Chondrocyte (in vitro differentiated cells): Measurements from ENCODE around the gene FAM53C. TPM values are rescaled to one million over a fixed set of nuclear protein-coding genes. Genes with fewer than 3 reads are reported as not detected.

Experiments
- DNase-seq: peaks from one replicate; pipeline ENCODE4 v3.0.0; 2021; ENCODE audit warnings: mixed read lengths, low spot score
- H3K27ac Mint-ChIP-seq: one replicate; pipeline ENCODE4 v1.8.0; 2021; ENCODE audit warnings: mild to moderate bottlenecking, moderate library complexity, mixed read lengths; ENCODE audit not compliant: unreplicated experiment
- H3K27me3 Mint-ChIP-seq: 2 replicates; pipeline ENCODE4 v1.8.0; 2021; ENCODE audit warnings: low read depth, mixed read lengths
- H3K36me3 Mint-ChIP-seq: 2 replicates; pipeline ENCODE4 v1.8.0; 2021; ENCODE audit warnings: low read depth, mixed read lengths
- H3K4me1 Mint-ChIP-seq: 2 replicates; pipeline ENCODE4 v1.8.0; 2021; ENCODE audit warnings: low read depth, mild to moderate bottlenecking, mixed read lengths
- H3K4me3 Mint-ChIP-seq: one replicate; pipeline ENCODE4 v1.8.0; 2021; ENCODE audit warnings: mild to moderate bottlenecking, moderate library complexity, mixed read lengths; ENCODE audit not compliant: unreplicated experiment
- H3K9me3 Mint-ChIP-seq: 2 replicates; pipeline ENCODE4 v1.8.0; 2021; ENCODE audit warnings: low read depth, mixed read lengths
- CTCF ChIP-seq: fragments of 200-600 bp; sonication (generic); IDR thresholded peaks from 2 replicates; pipeline ENCODE4 v1.5.0; 2021; ENCODE audit warnings: antibody characterized with exemption, mild to moderate bottlenecking, moderate library complexity
- total RNA-seq: library from RNA; stranded (reverse); gene quantifications from 3 replicates; pipeline ENCODE4 v1.2.1, GENCODE V29; 2021

FAM53C gene
- total RNA-seq, 1 donor from 2014 or later, result 34.3 TPM

GRCh38 chr5:138351517-138351916 is 13.5 kb downstream of the FAM53C start:
- DNase-seq, result no peak
- Mint-ChIP-seq H3K4me1 (peaks cover 57% of the 10 kb centered on the region), H3K4me3 (peak overlapping the region; percentile 56), H3K36me3 (peaks cover 13% of the 10 kb centered on the region), H3K27ac (peak overlapping the region; percentile 78), H3K27me3 (no peaks in the 10 kb centered on the region), H3K9me3 (peaks cover 4% of the 10 kb centered on the region)
- no peak for TF ChIP-seq CTCF

GRCh38 chr5:138352071-138352721 is 14.1 kb downstream of the FAM53C start, which contains the start of gene KDM3B:
Gene KDM3B (plus strand): TSS chr5:138352685. CDS start chr5:138352796, 111 bp downstream.
- peak within 1 kb of the TSS; percentile 94 for H3K4me3 Mint-ChIP-seq
- peaks cover 8% of the 10 kb centered on the region for H3K36me3 Mint-ChIP-seq
- peak within 1 kb of the TSS; percentile 98 for H3K27ac Mint-ChIP-seq
- H3K4me1 Mint-ChIP-seq, result peaks cover 57% of the 10 kb centered on the region
- no peak for DNase-seq
- no peaks in the 10 kb centered on the region for H3K27me3 Mint-ChIP-seq
- TF ChIP-seq CTCF, result peak; percentile 86
- H3K9me3 Mint-ChIP-seq, result peaks cover 4% of the 10 kb centered on the region

DNA sequence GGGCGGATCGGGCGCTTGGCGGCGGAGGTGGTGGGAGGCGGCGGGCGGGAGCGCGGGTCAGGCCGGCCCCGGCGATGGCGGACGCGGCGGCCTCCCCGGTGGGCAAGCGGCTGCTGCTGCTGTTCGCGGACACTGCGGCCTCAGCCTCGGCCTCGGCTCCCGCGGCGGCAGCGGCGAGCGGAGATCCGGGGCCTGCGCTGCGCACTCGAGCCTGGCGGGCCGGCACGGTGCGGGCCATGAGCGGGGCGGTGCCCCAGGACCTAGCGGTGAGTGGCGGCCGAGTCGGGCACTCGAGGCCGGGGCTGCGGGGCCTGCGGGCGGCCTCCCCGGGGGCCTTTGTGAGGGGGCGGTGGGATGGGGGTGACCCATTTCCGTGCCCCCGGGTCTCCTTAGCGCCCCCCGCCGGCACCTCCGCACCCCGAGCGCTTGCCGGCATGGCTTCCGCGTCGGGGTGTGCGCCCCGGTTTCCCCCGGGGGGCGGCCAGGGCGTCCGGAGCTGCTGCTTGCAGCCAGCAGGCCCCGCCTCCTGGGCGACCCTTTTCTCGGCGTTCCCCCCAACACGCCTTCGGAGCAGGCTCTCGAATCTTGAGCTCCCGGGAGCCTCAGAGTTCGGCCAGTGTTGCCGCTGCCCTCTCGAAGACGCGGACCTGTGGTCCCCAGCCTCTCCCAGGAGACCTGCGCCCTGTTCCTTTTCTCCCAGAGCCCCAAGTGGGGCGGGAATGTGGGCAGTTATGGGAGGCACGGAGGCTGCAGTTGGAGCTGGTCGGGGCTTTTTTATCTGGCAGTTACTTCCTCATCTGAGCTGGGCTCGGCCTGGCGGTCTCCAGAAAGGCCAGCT is 14.9 kb downstream of the FAM53C start:
- peak; percentile 71 for TF ChIP-seq CTCF
- Mint-ChIP-seq H3K4me1 (peaks cover 57% of the 10 kb centered on the region), H3K36me3 (peaks cover 2% of the 10 kb centered on the region), H3K9me3 (peaks cover 4% of the 10 kb centered on the region), H3K27ac (peak overlapping the region; percentile 98), H3K4me3 (peak overlapping the region; percentile 94), H3K27me3 (no peaks in the 10 kb centered on the region)
- no peak for DNase-seq

GRCh38 chr5:138353560-138354080 is 15.6 kb downstream of the FAM53C start:
- peaks cover 57% of the 10 kb centered on the region for H3K4me1 Mint-ChIP-seq

More at GRCh38 chr5:138353560-138354080, 15.6 kb downstream of the FAM53C start:
- Mint-ChIP-seq H3K27ac (peak overlapping the region; percentile 98), H3K4me3 (peak overlapping the region; percentile 94), H3K36me3 (peaks cover 2% of the 10 kb centered on the region), H3K27me3 (no peaks in the 10 kb centered on the region), H3K9me3 (peaks cover 4% of the 10 kb centered on the region)
- TF ChIP-seq CTCF, result no peak
- no peak for DNase-seq
